GM18502 (cell line): ENCODE data around the gene CTXN3.
"Not testable (repeated sequence)": the region's sequence is repeated elsewhere in the genome, so short reads cannot be mapped to it uniquely, and the experiment has no call there.

Experiments
- ATAC-seq: cut with Tn5 transposase; IDR thresholded peaks from one replicate; pipeline ENCODE4 v1.9.1; 2021; ENCODE audit warnings: mild to moderate bottlenecking; ENCODE audit not compliant: unreplicated experiment, poor library complexity

CTXN3 gene

DNA sequence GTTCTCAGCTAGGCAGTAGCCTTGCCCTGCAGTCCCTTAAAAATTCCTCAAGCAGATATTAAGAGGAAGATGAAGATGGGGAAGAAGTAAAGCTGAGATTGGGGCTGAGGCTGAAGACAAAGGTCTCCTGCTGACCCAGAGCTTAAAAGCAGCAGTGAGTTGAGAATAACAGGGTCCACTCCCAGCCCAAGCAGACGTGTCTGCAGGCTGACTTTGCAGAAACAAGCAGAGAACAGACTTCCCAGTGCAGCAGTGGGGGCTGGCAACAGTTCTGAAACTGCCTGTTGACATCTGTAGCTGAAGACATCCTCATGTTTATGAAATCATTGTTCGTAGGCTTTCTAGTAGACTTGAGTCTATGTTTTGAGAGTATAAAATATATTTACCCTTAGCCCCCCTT lies 1.1 kb downstream of the CTXN3 start:
- no peak for ATAC-seq

DNA sequence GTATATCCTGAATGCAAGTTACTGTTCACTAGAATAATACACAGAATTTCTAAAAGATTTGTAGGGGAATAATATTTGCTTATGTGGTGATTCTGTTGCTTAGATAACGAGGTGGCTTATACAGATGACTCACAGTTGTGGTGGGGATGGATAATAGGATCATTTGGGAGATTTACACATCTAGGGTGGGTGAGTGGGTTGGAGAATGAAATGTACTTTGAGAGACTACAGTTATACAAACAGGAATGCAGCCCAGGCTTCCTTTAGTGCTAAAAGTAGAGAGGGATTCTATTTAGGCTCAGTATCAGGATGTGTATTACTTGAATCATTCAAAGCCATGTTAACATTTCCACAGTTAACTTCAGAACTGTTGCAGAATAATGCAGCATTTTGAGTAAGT lies 1.8 kb downstream of the CTXN3 start:
- no peak for ATAC-seq

DNA sequence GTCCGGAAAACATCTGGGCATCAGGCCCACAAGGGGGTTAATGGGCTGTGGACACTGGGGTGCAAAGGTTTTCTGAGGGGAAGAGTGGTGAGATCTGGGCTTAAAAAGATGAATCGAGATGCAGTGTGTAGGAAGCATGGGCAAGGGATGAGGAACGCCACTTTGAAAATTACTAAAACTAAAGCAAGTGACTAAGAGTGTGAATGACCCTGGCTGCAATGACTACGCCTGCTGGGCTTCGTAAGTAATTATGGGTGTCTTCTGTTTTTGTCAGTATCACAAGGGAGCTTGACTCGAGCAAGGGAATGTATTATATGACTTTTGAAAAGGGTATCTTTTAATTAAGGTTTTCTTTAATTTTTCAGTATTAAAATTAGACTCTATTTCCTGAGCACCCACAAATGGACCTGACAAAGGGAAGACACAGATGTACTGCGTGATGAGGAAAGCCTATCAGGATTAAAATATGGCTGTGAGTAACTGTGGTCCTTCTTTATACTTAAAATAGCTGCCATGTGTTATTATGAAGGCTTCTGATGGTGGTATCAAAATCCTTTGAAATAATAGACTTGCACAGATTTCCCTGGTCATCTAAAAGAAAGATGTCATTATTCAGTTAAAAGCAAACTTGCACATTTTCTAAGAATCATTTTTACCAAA lies 4.2 kb downstream of the CTXN3 start:
- peak; percentile 54 for ATAC-seq

- ATAC-seq, result no peak
Measured at GRCh38 chr5:127656825-127657224, 7.9 kb downstream of the CTXN3 start.

- no peak for ATAC-seq
Measured at GRCh38 chr5:127660047-127660733, 11.3 kb downstream of the CTXN3 start.

DNA sequence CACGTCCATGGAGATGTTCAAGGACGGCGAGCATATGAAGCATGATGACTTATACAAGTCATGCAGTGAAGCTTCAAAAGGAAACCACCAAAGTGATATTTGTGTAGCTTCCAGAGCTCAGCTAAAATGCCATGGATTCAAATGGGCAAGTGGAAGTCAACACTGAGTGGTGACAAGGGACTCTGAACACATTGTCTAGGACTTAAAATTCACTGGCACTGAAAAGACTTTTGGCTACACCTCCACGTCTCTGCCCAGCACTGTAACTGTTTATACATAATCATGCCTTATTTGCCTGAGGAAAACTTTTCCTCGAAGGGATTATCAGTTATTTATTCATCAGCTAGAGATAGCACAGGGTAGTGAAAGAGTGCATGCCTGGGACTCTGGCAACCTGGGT lies 15.2 kb downstream of the CTXN3 start:
- no peak for ATAC-seq

DNA sequence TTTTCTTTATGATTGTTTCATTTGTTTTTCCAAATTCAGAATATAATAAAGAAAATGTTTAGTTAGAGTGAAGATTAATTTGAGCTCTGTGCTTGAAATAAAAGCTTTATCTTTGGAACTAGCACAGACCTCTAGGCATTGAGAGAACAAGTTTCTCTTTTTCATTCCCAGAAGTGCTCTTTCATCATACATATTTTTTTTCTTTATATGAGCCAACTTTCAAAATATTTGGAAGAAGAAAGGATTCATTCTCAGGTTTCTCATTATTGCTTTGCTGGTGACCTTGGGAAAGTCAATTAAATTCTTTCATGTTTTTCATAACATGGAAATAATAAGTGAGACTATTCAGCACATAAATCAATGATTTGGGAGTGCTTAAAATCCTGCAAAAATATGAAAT lies 16.8 kb downstream of the CTXN3 start:
- no peak for ATAC-seq

DNA sequence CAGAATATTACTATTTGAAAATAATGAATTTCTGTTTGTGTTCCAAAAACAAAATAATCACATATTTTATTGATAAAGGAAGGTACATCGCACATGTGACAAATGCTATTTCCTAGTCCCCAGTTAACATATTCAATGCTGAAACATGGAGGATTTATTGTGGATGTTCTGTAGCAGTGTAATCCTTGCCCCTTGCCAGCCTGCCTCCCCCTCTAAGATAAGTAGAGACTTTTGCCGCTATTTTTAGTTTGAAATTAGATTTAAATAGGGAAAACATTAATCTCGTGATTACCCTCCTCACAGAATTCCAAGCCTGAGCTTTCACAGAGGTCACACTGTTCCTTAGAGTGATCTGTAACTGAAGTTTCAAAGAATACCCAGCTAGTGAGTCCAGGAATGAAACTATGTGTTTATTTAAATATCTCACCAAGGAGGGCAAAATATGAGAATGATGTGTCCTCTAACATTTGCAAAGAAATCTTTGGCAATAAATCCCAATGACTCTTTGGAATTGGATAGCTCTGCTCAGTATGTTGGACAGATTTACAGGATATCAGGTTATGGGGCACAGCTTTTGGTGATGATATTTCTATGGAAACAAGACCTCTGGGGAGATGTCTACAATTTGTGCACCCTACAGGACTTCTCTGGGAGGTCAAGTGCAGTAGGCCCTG lies 17.3 kb downstream of the CTXN3 start:
- ATAC-seq, result no peak

DNA sequence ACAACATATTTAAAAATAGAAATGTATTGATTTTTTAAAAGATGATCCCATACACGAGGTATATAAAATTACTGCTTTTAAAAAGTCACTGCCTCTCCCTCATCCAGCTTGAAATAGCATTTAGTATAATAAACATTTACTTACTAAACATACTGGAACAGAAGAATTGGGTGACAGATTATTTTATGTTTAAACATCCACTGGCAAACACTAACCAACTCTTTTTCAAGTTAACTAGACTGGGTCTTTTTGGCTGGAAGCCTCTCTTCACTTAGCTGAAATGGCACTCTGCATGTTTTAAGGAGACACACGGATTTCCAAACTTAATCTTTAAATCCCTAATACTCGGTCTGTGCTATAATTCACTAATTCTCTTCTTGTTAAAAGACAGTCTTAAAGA lies 19.0 kb downstream of the CTXN3 start:
- no peak for ATAC-seq

DNA sequence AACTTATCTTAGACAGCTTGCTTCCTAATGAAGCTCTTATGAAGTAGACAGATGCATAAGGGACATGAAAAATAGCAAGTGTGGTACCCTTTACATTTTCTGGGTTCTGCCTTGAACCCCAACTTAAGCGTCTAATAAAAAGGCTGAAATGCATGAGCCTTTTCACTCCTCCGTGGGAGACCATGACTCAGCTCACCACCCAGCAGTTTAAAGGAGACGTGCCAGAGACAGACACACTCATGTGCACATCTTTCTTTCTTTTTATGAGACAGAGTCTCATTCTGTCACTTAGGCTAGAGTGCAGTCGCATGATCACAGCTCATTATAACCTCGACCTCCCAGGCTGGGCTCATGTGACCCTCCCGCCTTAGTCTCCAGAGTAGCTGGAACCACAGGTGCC lies 22.3 kb downstream of the CTXN3 start:
- ATAC-seq, result no peak

DNA sequence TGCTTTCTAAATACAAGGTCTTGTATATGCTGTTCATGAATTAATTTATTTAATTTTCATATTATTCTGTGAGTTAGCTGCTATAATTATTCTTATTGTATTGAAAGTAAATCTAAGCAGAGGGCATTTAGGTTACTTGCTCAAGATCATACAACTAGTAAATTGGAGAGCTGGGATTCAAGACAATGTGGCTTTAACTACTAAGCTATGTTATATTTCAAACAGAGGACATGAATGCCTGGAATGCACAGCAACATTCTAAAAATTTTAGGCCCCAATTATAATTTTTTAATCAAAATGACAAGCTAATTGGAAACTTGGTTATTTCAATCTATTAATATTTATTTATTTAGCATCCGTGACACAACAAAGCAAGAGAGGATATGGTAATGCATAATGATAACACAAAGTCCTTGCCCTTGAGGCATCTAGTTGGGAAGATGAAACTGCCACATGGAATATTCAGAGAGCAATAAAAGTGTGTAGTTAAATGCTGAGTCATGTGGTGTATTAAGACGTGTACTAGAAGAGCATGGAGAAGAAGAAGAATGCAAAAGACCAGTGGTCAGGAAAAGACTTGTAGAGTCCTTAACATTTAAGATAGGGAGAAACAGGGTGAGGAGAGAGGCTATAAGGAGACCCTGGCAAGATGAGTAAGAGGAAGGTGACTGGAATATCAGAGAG lies 24.4 kb downstream of the CTXN3 start:
- ATAC-seq, result no peak

GRCh38 chr5:127676951-127677350 lies 28.1 kb downstream of the CTXN3 start:
- not testable (repeated sequence) for ATAC-seq

- not testable (repeated sequence) for ATAC-seq
Measured at GRCh38 chr5:127679691-127680330, 30.9 kb downstream of the CTXN3 start.

- ATAC-seq, result no peak
Measured at GRCh38 chr5:127680595-127680994, 31.7 kb downstream of the CTXN3 start.

- no peak for ATAC-seq
Measured at GRCh38 chr5:127683008-127683407, 34.1 kb downstream of the CTXN3 start.

GRCh38 chr5:127684726-127685467 lies 36.0 kb downstream of the CTXN3 start:
- no peak for ATAC-seq

GRCh38 chr5:127685662-127686061 lies 36.8 kb downstream of the CTXN3 start:
- ATAC-seq, result no peak

GRCh38 chr5:127686424-127686823 lies 37.5 kb downstream of the CTXN3 start:
- ATAC-seq, result no peak

DNA sequence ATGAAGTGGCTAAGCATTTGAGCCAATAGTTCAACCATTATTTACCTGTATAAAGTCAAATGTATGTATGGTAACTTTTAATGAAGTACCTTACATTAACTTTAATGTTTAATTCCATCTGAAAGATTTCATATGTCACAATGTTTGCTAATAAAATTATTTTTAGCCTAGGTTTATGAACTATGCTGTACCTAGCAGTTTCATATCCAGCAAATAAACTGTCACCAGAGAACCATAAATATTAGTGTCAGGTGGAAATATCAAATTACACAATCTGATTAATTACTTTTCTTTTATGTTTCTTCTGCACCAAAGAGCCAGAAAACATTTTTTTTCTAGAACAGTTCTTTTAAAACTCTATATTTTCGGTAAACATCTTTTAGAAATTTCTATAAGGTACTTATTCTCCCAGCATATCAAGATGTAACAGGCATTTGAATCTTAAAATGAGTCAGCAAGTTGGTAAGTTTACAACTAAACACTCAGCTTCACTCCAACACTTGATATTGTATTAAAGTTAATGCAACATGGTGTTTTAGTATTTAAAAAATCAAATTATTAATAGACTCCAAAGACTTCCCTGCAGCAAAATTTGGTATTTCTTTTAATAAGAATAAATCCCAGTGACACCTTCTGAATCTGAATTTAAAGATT lies 45.8 kb downstream of the CTXN3 start:
- ATAC-seq, result no peak
